HG02571 (cell line): ENCODE results near the gene COX6A1.

Experiments used
- ATAC-seq: cut with Tn5 transposase; IDR thresholded peaks from one replicate; pipeline ENCODE4 v1.9.1; 2021; ENCODE audit warnings: mild to moderate bottlenecking, moderate library complexity; ENCODE audit not compliant: unreplicated experiment

COX6A1 gene

DNA sequence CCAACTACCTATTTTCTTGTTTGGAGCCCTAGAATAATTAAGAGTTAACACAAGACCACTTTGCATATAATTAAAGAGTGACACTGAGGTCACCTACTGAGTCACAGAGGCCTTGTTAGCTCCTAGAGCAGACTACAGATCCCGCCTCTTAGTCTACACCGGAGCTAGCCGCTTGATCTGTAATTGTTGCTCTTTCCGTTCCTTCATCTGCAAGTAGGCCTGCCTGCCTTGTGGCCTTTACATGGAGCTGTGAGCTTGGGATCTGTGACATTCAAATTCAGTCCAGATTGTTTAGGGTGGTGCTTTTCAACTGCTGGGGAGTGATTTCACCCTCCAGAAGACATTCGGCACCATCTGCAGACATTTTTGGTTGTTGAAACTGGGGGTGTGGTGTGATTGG is 52.4 kb downstream of the COX6A1 start:
- no peak for ATAC-seq
